Measurements from ENCODE around the gene XPOT.
"Not testable (repeated sequence)": the region's sequence is repeated elsewhere in the genome, so short reads cannot be mapped to it uniquely, and the experiment has no call there.

- TF ChIP-seq CTCF (conservative IDR thresholded peaks at IDR 0.05); ZFX (IDR thresholded peaks at IDR 0.05): not testable (repeated sequence)
Measured at GRCh38 chr12:64356209-64356608, 48.0 kb upstream of the XPOT start.

Measured in C4-2B (cell line).